ENCODE results near the gene ADAM19.
A peak's percentile ranks its signal among the peaks of the same experiment; 100 is the strongest.
"Not testable (repeated sequence)": the region's sequence is repeated elsewhere in the genome, so short reads cannot be mapped to it uniquely, and the experiment has no call there.

Gene ADAM19

GRCh38 chr5:157459715-157460599 lies 115.6 kb downstream of the ADAM19 start, which contains the start of gene NIPAL4:
Gene NIPAL4 (plus strand): TSS chr5:157460213. CDS start chr5:157460321, 108 bp downstream.
- DNase-seq = peak; percentile 42

- no peak for DNase-seq
Measured at GRCh38 chr5:157458835-157459234, 116.7 kb downstream of the ADAM19 start.

- no peak for DNase-seq
Measured at GRCh38 chr5:157457391-157457790, 118.2 kb downstream of the ADAM19 start.

GRCh38 chr5:157456301-157456700 lies 119.3 kb downstream of the ADAM19 start:
- DNase-seq = no peak

GRCh38 chr5:157455057-157455456 lies 120.5 kb downstream of the ADAM19 start:
- no peak for DNase-seq

GRCh38 chr5:157454273-157454672 lies 121.3 kb downstream of the ADAM19 start:
- no peak for DNase-seq

- DNase-seq = no peak
Measured at GRCh38 chr5:157451806-157452205, 123.8 kb downstream of the ADAM19 start.

- no peak for DNase-seq
Measured at GRCh38 chr5:157450024-157450423, 125.6 kb downstream of the ADAM19 start.

- DNase-seq = no peak
Measured at GRCh38 chr5:157449011-157449723, 126.4 kb downstream of the ADAM19 start.

- DNase-seq = no peak
Measured at GRCh38 chr5:157447201-157447637, 128.4 kb downstream of the ADAM19 start.

- no peak for DNase-seq
Measured at GRCh38 chr5:157446412-157446935, 129.1 kb downstream of the ADAM19 start.

- DNase-seq = no peak
Measured at GRCh38 chr5:157445745-157446411, 129.7 kb downstream of the ADAM19 start.

GRCh38 chr5:157444224-157444623 lies 131.4 kb downstream of the ADAM19 start:
- DNase-seq = no peak

- no peak for DNase-seq
Measured at GRCh38 chr5:157443041-157443549, 132.5 kb downstream of the ADAM19 start.

GRCh38 chr5:157434096-157434495 lies 141.5 kb downstream of the ADAM19 start:
- no peak for DNase-seq

- DNase-seq = peak; percentile 69
Measured at GRCh38 chr5:157431544-157432200, 143.9 kb downstream of the ADAM19 start.

GRCh38 chr5:157429920-157430319 lies 145.7 kb downstream of the ADAM19 start:
- DNase-seq = not testable (repeated sequence)

Data from CD4-positive, alpha-beta T cell treated with Interleukin-12 subunit alpha and Interleukin-12 subunit beta, for 1 hour (primary cell).